Measurements from ENCODE around the gene CFAP54.

DNA sequence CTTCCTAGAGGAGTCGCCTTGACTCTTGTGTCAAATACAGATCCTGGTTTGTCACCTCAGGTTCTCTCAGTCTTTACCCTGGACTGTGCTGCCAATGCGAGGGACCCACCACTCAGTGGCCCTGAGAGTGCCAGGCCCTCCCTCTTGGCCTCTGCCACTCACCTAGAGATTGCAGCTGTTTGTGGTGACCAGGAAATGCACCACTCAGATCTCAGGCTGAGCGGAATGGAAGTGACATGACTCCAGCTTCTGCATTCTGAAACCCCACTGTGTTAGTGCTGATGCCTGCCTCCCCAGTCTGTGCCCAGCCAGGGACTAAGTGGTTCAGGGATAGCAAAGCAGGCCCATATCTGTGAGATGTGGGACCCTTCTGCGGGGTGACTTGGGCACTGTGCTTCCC lies 389.9 kb downstream of the CFAP54 start:
- no peak for TF ChIP-seq POLR2A (IDR thresholded peaks at IDR 0.05)
- no peak for TF ChIP-seq CTCF (IDR thresholded peaks at IDR 0.05)
- no peak for TF ChIP-seq POLR2AphosphoS5 (IDR thresholded peaks at IDR 0.05; ENCODE audit: insufficient read depth in 1 of 2, low read depth in 1 of 2)
